Activated CD8-positive, alpha-beta memory T cell treated with anti-CD3 and anti-CD28 coated beads, Interleukin-2, amount 50 U/mL, for 24 hours (primary cell): ENCODE data around the gene COX5A.
A peak's percentile ranks its signal among the peaks of the same experiment; 100 is the strongest.

Experiments used
- DNase-seq: peaks from one replicate; pipeline ENCODE4 v3.0.0-alpha.2; 2020; ENCODE audit errors: extremely low read depth

COX5A gene

GRCh38 chr15:74937590-74938371 lies at the start of gene COX5A:
Gene COX5A, minus strand, starts transcription at chr15:74938073. Its CDS starts 59 bp downstream, at chr15:74938014.
- DNase-seq: peak; percentile 77

- no peak for DNase-seq
These were observed 45.9 kb upstream of the COX5A start for GRCh38 chr15:74983725-74984231.

DNA sequence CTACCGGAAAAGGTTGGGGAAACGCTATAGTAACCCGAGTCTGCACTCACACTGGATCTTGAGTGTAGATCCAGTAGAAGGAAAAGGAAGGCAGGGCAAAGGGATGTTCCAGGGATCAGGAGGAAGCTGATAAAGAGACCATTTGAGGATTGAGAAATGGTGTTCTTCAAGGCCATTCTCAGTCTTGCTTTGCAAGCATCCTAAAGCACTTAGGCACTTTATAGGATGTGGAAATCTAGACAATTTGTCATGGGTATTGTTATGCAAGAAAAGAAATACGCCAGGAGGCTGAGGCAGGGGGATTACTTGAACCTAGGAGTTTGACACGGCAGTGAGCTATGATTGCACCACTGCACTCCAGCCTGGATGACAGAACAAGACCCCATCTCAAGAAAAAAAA lies 44.3 kb upstream of the COX5A start:
- no peak for DNase-seq

- peak; percentile 14 for DNase-seq
These were observed 40.6 kb upstream of the COX5A start for GRCh38 chr15:74978503-74978902.

DNA sequence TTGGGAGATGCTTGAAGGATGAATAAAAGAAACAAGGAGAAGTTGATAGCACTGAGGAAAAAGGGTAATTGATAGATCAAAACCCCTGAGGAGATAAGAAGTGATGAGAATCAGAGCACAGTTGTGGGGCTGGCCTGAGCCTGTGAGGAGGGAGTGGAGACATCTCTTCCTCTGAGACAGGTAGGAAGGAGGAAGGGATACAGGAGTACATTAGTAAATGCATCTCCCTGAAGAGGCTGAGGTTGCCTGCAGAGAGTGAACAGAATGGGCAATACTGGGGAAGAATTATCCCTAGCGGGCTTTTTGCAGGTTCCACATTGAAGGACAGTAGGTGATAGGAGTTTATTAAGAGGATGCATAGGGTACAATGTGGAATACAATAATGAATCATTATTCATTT lies 40.2 kb upstream of the COX5A start:
- DNase-seq: no peak

- no peak for DNase-seq
These were observed 39.7 kb upstream of the COX5A start for GRCh38 chr15:74977599-74977998.

DNA sequence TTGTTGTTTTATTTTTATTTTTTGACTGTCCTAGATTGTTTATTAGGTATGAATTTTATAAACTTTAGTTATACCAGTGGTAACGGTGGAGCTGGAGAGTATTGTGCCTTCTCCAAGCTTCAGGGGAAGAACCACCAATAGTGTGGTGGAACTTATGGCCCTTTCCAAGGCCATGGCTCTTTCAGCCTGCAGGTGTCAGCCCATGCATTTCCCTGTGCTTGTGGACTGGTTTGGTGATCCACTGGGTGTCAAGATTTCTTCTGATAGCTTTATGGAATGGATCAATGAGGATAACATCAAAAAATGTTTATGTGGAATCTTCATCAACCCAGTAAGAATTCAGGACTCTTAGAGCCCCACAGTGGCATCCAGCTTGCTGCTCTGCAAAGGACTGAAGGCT lies 38.3 kb upstream of the COX5A start:
- no peak for DNase-seq

- DNase-seq: no peak
These were observed 29.8 kb upstream of the COX5A start for GRCh38 chr15:74967670-74968069.

- DNase-seq: no peak
These were observed 26.9 kb upstream of the COX5A start for GRCh38 chr15:74964794-74965193.

- DNase-seq: no peak
These were observed 25.3 kb upstream of the COX5A start for GRCh38 chr15:74963213-74963612.

DNA sequence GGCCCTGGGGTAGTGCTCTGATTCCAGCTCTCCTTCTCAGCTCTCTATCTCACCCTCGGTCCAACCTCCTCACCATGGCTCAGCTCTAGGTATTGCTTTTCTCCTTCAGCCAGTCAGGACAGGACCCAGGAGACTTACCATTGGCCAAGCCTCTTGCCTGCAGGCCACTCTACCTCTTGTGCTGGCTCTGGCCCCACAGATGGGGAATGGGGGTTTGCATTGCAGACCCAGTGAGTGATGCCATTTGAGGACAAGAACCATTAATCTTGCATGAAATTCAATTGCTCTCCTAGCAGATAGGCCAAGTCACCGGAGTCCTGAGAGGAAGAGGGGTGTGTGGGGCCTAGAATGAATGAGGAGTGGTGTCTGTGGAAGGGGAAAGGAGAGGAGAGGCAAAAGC lies 24.8 kb upstream of the COX5A start:
- no peak for DNase-seq

- DNase-seq: no peak
These were observed 24.3 kb upstream of the COX5A start for GRCh38 chr15:74962219-74962618.

- DNase-seq: no peak
These were observed 23.7 kb upstream of the COX5A start for GRCh38 chr15:74961616-74962015.

DNA sequence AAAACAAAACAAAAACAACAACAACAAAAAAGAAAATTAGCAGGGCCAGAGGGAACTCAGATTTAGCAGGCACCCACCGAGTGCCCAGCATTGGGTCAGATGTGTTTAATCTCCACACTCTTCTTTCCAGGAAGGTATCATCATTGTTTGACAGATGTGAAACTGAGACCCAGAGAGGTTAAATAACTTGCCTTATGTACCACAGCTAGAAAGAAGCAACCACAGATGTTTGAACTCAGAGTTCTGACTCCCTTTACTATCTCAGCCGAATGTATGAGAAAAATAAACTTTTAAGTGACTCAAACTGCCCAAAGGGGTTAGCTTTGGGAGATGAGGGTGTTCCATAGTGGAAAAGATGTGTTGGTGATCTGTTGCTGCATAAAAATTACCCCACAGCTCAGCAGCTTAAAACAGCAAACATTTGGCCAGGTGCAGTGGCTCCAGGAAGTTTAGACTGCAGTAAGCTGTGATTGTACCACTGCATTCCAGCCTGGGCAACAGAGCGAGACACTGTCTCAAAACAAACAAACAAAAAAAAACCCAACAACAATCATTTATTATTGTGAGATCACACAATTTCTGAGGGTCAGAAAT lies 23.2 kb upstream of the COX5A start:
- DNase-seq: no peak

- no peak for DNase-seq
These were observed 22.4 kb upstream of the COX5A start for GRCh38 chr15:74960286-74960685.

GRCh38 chr15:74959586-74959939 lies 21.7 kb upstream of the COX5A start:
- DNase-seq: no peak

DNA sequence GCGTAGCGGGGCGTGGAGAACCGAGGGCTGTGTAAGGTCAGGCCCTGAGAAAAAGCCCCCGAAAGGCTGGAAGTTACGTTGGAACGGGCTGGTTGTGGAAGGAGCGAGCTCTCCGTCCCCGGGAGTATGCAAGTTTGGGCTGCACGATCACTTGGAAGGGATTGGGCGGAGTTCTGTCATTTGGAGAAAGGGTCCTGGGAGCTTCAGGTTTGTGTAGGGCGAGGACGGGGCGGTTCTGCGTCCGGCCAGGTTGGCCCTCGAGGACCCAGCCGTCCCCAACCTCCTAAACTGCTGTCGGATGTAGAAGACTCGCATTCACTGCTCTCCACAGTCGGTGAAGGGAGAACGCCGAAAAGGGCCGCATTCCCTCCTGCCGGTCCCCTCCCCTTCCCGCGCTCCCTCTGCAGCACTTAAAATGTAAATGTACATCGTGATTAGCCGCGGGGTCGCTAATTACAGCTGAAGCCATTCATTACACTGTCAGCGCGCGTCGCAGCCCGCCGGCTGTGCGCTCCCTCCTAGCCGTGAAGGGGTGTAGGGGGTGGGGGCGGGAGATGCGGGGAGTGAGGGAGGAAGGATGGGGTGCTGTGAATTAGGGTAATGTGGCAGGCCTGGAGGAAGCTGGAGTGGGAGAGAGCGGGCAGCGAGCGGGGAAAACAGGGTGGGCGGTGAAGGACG lies 21.2 kb upstream of the COX5A start:
- no peak for DNase-seq

- no peak for DNase-seq
These were observed 20.5 kb upstream of the COX5A start for GRCh38 chr15:74958320-74958907.

DNA sequence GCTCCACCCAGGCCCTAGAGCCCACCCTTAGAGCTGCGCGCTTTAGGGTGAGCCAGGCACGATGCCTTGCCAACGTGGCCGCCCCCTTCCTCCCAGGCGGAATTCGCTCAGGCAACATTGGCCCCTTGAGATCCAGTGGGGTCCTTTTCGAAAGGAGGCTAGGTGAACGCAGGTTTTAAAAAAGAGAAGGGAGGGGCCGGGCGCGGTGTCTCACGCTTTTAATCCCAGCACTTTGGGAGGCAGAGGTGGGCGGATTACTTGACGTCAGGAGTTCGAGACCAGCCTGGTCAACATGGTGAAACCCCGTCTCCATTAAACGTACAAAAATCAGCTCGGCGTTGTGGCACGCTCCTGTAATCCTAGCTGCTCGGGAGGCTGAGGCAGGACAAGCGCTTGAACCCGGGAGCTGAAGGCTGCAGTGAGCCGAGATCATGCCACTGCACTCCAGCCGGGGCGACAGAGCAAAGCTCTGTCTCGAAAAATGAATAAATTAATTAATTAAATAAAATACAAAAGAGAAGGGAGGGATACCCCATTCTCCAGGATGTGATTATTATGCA lies 19.7 kb upstream of the COX5A start:
- DNase-seq: no peak

GRCh38 chr15:74956648-74957475 lies 19.0 kb upstream of the COX5A start, which contains the start of gene RPP25:
Gene RPP25, minus strand, starts transcription at chr15:74956772. Its CDS starts 189 bp downstream, at chr15:74956583.
- DNase-seq: peak; percentile 34
